IMR-90 (cell line): Measurements from ENCODE around the gene ECPAS. TPM values are rescaled to one million over a fixed set of nuclear protein-coding genes. Genes with fewer than 3 reads are reported as not detected.
"Not testable (repeated sequence)": the region's sequence is repeated elsewhere in the genome, so short reads cannot be mapped to it uniquely, and the experiment has no call there.

Source experiments
- ATAC-seq: fragments of 200-7000 bp; cut with Tn5 transposase; 2 replicates; pipeline ENCODE4 v1.9.1; 2020; ENCODE audit warnings: low read depth, mild to moderate bottlenecking, moderate library complexity
- BruUV-seq: library from RNA; stranded (reverse); fragments of 400-500 nt; replicated peaks from 2 replicates; lab custom pipeline; 2021; lab: Mats Ljungman, UMichigan
- CTCF ChIA-PET: fragments of 300-600 bp; formaldehyde crosslinking; extraction: SDS; loops from one replicate; lab custom pipeline; 2021; ENCODE audit warnings: antibody characterized with exemption; lab: Yijun Ruan, JAX
- POLR2A ChIA-PET: fragments of 300-600 bp; sonication (Branson Sonifier 250); formaldehyde crosslinking; loops from one replicate; lab custom pipeline; 2022; ENCODE audit warnings: antibody characterized with exemption; ENCODE audit not compliant: unreplicated experiment; lab: Charles Lee
- DNase-seq: peaks from one replicate; pipeline ENCODE4 v3.0.0; 2013
- H2AFZ ChIP-seq: replicated peaks from 2 replicates; pipeline ENCODE3; 2013; ENCODE audit warnings: low read length, mild to moderate bottlenecking; ENCODE audit not compliant: poor library complexity
- H2AK5ac ChIP-seq: 2 replicates; pipeline ENCODE4 v1.6.1; 2013; ENCODE audit warnings: low read depth, low read length, inconsistent platforms
- H2AK9ac ChIP-seq: replicated peaks from 2 replicates; pipeline ENCODE3; 2013; ENCODE audit warnings: mild to moderate bottlenecking, low read depth, low read length, moderate library complexity; ENCODE audit not compliant: poor library complexity
- H2BK120ac ChIP-seq: 2 replicates; pipeline ENCODE4 v1.6.1; 2013; ENCODE audit warnings: low read depth, low read length, inconsistent platforms
- H2BK15ac ChIP-seq: 3 replicates; pipeline ENCODE4 v1.6.1; 2013; ENCODE audit warnings: low read depth, low read length, inconsistent platforms
- H2BK20ac ChIP-seq: 2 replicates; pipeline ENCODE4 v1.6.1; 2013; ENCODE audit warnings: low read depth, mild to moderate bottlenecking, inconsistent platforms, low read length, moderate library complexity
- H2BK5ac ChIP-seq: 2 replicates; pipeline ENCODE4 v1.6.1; 2013; ENCODE audit warnings: mild to moderate bottlenecking, low read depth, low read length, inconsistent platforms; ENCODE audit not compliant: poor library complexity, severe bottlenecking
- H3K14ac ChIP-seq: replicated peaks from 2 replicates; pipeline ENCODE4 v1.6.1; 2013; ENCODE audit warnings: low read depth, low read length, inconsistent platforms
- H3K18ac ChIP-seq: 2 replicates; pipeline ENCODE4 v1.6.1; 2013; ENCODE audit warnings: low read depth, low read length, control low read depth
- H3K23ac ChIP-seq: 2 replicates; pipeline ENCODE4 v1.6.1; 2013; ENCODE audit warnings: low read depth, low read length, inconsistent platforms
- H3K27ac ChIP-seq: 2 replicates; pipeline ENCODE4 v1.5.1; 2013; ENCODE audit warnings: mild to moderate bottlenecking, control low read depth, low read length; ENCODE audit not compliant: insufficient read depth
- H3K27me3 ChIP-seq: 2 replicates; pipeline ENCODE4 v1.6.1; 2013; ENCODE audit warnings: low read length; ENCODE audit not compliant: control insufficient read depth, insufficient read depth
- H3K36me3 ChIP-seq: 2 replicates; pipeline ENCODE4 v1.6.1; 2013; ENCODE audit warnings: low read length, mixed read lengths; ENCODE audit not compliant: control insufficient read depth, insufficient read depth
- H3K4ac ChIP-seq: 2 replicates; pipeline ENCODE4 v1.6.1; 2013; ENCODE audit warnings: low read depth, low read length, inconsistent platforms
- H3K4me1 ChIP-seq: 2 replicates; pipeline ENCODE4 v1.6.1; 2013; ENCODE audit warnings: low read length, mixed read lengths; ENCODE audit not compliant: control insufficient read depth, insufficient read depth
- H3K4me2 ChIP-seq: 2 replicates; pipeline ENCODE4 v1.6.1; 2013; ENCODE audit warnings: low read depth, mild to moderate bottlenecking, control low read depth, low read length, moderate library complexity
- H3K4me3 ChIP-seq: 2 replicates; pipeline ENCODE4 v1.5.1; 2013; ENCODE audit warnings: low read depth, mild to moderate bottlenecking, control low read depth, low read length, moderate library complexity; ENCODE audit not compliant: insufficient read depth
- H3K56ac ChIP-seq: 2 replicates; pipeline ENCODE4 v1.6.1; 2013; ENCODE audit warnings: low read length, inconsistent platforms; ENCODE audit not compliant: insufficient read depth; ENCODE audit errors: extremely low read depth
- H3K79me1 ChIP-seq, 2 experiments: 2 replicates each; pipeline ENCODE4 v1.6.1; 2013; ENCODE audit warnings: low read length in 2 of 2, inconsistent platforms in 1 of 2, low read depth in 1 of 2
- H3K9ac ChIP-seq: 2 replicates; pipeline ENCODE4 v1.6.1; 2013; ENCODE audit warnings: low read depth, low read length, control low read depth
- H3K9me1 ChIP-seq: 2 replicates; pipeline ENCODE4 v1.6.1; 2013; ENCODE audit warnings: low read length, inconsistent platforms; ENCODE audit not compliant: insufficient read depth
- H3K9me3 ChIP-seq: 2 replicates; pipeline ENCODE4 v1.6.1; 2013; ENCODE audit warnings: low read length; ENCODE audit not compliant: control insufficient read depth, insufficient read depth
- H4K20me1 ChIP-seq: 2 replicates; pipeline ENCODE4 v1.6.1; 2013; ENCODE audit warnings: low read length, inconsistent platforms; ENCODE audit not compliant: insufficient read depth
- H4K5ac ChIP-seq: 2 replicates; pipeline ENCODE4 v1.6.1; 2013; ENCODE audit warnings: mild to moderate bottlenecking, low read depth, low read length, control low read depth
- H4K8ac ChIP-seq, 2 experiments: 2 replicates each; pipeline ENCODE4 v1.6.1; 2013; ENCODE audit warnings: low read depth in 2 of 2, low read length in 2 of 2, control low read depth in 1 of 2, inconsistent platforms in 1 of 2
- H4K91ac ChIP-seq: 2 replicates; pipeline ENCODE4 v1.6.1; 2013; ENCODE audit warnings: low read depth, low read length, inconsistent platforms; ENCODE audit not compliant: insufficient read depth
- RAD21 ChIP-seq: IDR thresholded peaks from 2 replicates; pipeline ENCODE4 v1.6.1; 2012; ENCODE audit warnings: low read length, improper control_type of control experiment
- RCOR1 ChIP-seq: IDR thresholded peaks from 2 replicates; pipeline ENCODE4 v1.6.1; 2012; ENCODE audit warnings: mild to moderate bottlenecking, low read length, improper control_type of control experiment; ENCODE audit not compliant: insufficient replicate concordance
- WGBS, 2 experiments: methylation state at CpG; one replicate each; pipeline versions ENCODE4 v1.1.5 to v1.1.7; 2013; ENCODE audit warnings: missing lambda C conversion rate in 2 of 2; ENCODE audit not compliant: insufficient read length in 1 of 2; ENCODE audit errors: extremely low coverage in 2 of 2; 5-methylcytosine and 5-hydroxymethylcytosine counted together
- dilution Hi-C: fragments of 300-500 bp; cut with HindIII; formaldehyde crosslinking; loops from one replicate; pipeline ENCODE4 v1.14.3; 2018; ENCODE audit warnings: low sequenced_read_pairs; ENCODE audit not compliant: unreplicated experiment
- in situ Hi-C: fragments of 300-500 bp; cut with MboI; formaldehyde crosslinking; loops from 3 replicates; pipeline ENCODE4 v1.14.3; 2019; ENCODE audit warnings: low sequenced_read_pairs, inconsistent platforms, mixed read lengths
- intact Hi-C: fragments of 100-400 bp; cut with micrococcal nuclease; formaldehyde crosslinking; loops from 2 replicates; pipeline ENCODE4 v1.10.0; 2022
- polyA plus RNA-seq, 3 experiments: library from polyadenylated mRNA; depleted of rRNA; stranded (reverse); fragments of >200 nt; gene quantifications; 2 replicates each; pipeline ENCODE4 v1.2.3, GENCODE V29; 2012; ENCODE audit warnings: low replicate concordance in 1 of 3
- total RNA-seq: library from RNA; depleted of rRNA; stranded (reverse); fragments of >200 nt; gene quantifications from 2 replicates; pipeline ENCODE4 v1.2.3, GENCODE V29; 2012

Gene ECPAS
- total and polyA plus RNA-seq, 2 of the 4 experiments (the other 2 are of a cell fraction), result 20.1 to 54.8 TPM

DNA sequence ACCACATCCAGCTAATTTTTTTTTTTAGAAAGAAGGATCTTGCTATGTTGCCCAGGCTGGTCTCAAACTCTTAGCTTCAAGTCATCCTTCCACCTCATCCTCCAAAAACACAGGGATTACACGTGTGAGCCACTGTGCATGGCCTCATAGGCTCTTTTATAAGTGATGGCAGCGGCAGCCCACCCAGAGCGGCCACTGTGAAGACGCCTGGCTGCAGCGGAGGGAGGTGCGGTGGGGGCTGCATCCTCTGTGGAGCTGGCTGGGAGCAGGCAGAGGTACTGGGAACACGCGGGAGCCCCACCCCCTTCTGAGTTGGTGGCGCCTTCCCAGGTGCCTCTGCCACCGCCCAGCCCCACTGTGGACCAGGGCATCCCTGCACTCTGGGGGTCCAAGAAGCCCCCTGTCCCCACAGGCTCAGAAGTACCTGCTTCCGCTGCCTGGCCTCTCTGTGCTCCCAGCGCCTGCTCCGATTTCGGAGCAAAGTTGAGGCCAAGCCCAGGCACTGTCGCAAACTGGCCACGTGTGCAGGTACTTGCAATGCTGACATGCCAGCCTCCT, 16.9 kb upstream of the ECPAS start:
- Histone ChIP-seq H2BK20ac (no peak overlapping the region), H3K79me1 (no peaks in the 10 kb centered on the region), H3K23ac (no peak overlapping the region), H3K4me2 (no peak overlapping the region), H4K5ac (no peak overlapping the region), H2AFZ (no peak overlapping the region), H2BK5ac (no peak overlapping the region), H3K4me3 (no peak overlapping the region), H2AK9ac (no peak overlapping the region), H3K36me3 (no peaks in the 10 kb centered on the region), H2BK15ac (no peak overlapping the region), H3K9ac (no peak overlapping the region), H3K56ac (no peak overlapping the region), H3K27me3 (no peaks in the 10 kb centered on the region; the same call in 1 of the 2 replicates), H4K91ac (no peak overlapping the region), H3K9me3 (no peaks in the 10 kb centered on the region), H3K18ac (no peak overlapping the region), H4K8ac (no peak overlapping the region), H3K14ac (no peak overlapping the region), H3K9me1 (no peaks in the 10 kb centered on the region), H3K4ac (no peak overlapping the region), H3K4me1 (peaks cover 2% of the 10 kb centered on the region; the same call in 1 of the 2 replicates), H2BK120ac (no peak overlapping the region), H4K20me1 (no peaks in the 10 kb centered on the region), H2AK5ac (no peak overlapping the region), H3K27ac (no peak overlapping the region)
- ATAC-seq, result no peak
- ChIA-PET CTCF (interaction anchor here (0.7 kb wide), 1 partner anchor 1063 kb away, joined by 3 read pairs; no protein-coding TSS in a partner anchor), POLR2A (no interaction called here)
- DNase-seq, result no peak
- whole genome bisulfite sequencing, 2 experiments, result 100% methylated on average over 1 of the region's 16 CpGs; no CpG with 5 or more reads in 1 of the 2 experiments
- intact Hi-C loops (no loop called here), in situ Hi-C loops (no loop called here), dilution Hi-C loops (no loop called here)
- TF ChIP-seq RCOR1 (no peak), RAD21 (no peak)
- no TSS peak for BruUV-seq

GRCh38 chr9:111497196-111497595, 13.0 kb upstream of the ECPAS start:
- POLR2A ChIA-PET, result interaction anchor here (0.6 kb wide), 1 partner anchor 8 kb away, joined by 4 read pairs; no protein-coding TSS in a partner anchor
- H3K79me1 ChIP-seq, H2AFZ ChIP-seq, in situ Hi-C loops, H3K9me3 ChIP-seq, H4K5ac ChIP-seq, intact Hi-C loops, H3K23ac ChIP-seq, H2BK5ac ChIP-seq, H2BK120ac ChIP-seq, H3K4ac ChIP-seq, H4K20me1 ChIP-seq, H3K14ac ChIP-seq, H3K27ac ChIP-seq, H4K91ac ChIP-seq, ATAC-seq, H3K18ac ChIP-seq, H3K9me1 ChIP-seq, H3K9ac ChIP-seq, H4K8ac ChIP-seq, H3K4me1 ChIP-seq, H3K27me3 ChIP-seq, H3K36me3 ChIP-seq, H3K4me2 ChIP-seq, CTCF ChIA-PET, DNase-seq, H2BK15ac ChIP-seq, H2BK20ac ChIP-seq, dilution Hi-C loops, H3K56ac ChIP-seq, BruUV-seq, H2AK5ac ChIP-seq, H3K4me3 ChIP-seq, H2AK9ac ChIP-seq: not testable (repeated sequence)
- WGBS, 2 experiments, result no CpG with 5 or more reads among the region's 2 CpGs
